ENCODE measurements around the gene CD37.

GRCh38 chr19:49338691-49339300 is 3.6 kb downstream of the CD37 start:
- TF ChIP-seq CTCF (conservative IDR thresholded peaks at IDR 0.05 in 1 of 2, IDR thresholded peaks at IDR 0.05 in 1 of 2; ENCODE audit: low read depth in 1 of 2, low read length in 2 of 2) (no peak), EZH2 (IDR thresholded peaks at IDR 0.05; ENCODE audit: low read length, missing control alignments) (no peak)
